CD4-positive, CD25-positive, alpha-beta regulatory T cell (primary cell): ENCODE data around the gene SLCO3A1. TPM values are rescaled to one million over a fixed set of nuclear protein-coding genes. Genes with fewer than 3 reads are reported as not detected.

Source experiments
- ATAC-seq, 2 donors: fragments of 150-1000 bp; cut with Tn5 transposase; one replicate each; pipeline ENCODE4 v1.10.0; 2021; ENCODE audit warnings: low read depth in 2 of 2, moderate number of reproducible peaks in 2 of 2, moderate library complexity in 1 of 2
- DNase-seq, 3 donors: peaks; one replicate each; pipeline versions ENCODE4 v3.0.0 to v3.0.0-alpha.2; 2012 to 2022; ENCODE audit warnings: mixed read lengths in 1 of 3
- H3K27ac ChIP-seq: one replicate; pipeline ENCODE4 v1.7.0; 2013; ENCODE audit warnings: mild to moderate bottlenecking, low read length; ENCODE audit not compliant: insufficient read depth, poor library complexity, severe bottlenecking
- H3K27me3 ChIP-seq: one replicate; pipeline ENCODE4 v1.7.0; 2013; ENCODE audit warnings: low read length; ENCODE audit not compliant: control insufficient read depth, insufficient read depth
- H3K36me3 ChIP-seq: one replicate; pipeline ENCODE4 v1.7.0; 2013; ENCODE audit warnings: mild to moderate bottlenecking, low read length, moderate library complexity; ENCODE audit not compliant: control insufficient read depth, insufficient read depth
- H3K4me1 ChIP-seq: 2 replicates; pipeline ENCODE4 v1.7.0; 2013; ENCODE audit warnings: mild to moderate bottlenecking, low read length; ENCODE audit not compliant: insufficient read depth, control insufficient read depth, poor library complexity, severe bottlenecking
- H3K4me3 ChIP-seq: one replicate; pipeline ENCODE4 v1.7.0; 2013; ENCODE audit warnings: low read depth, mild to moderate bottlenecking, low read length, moderate library complexity
- H3K9me3 ChIP-seq, 2 experiments: 1 replicate in 1 of 2; 2 replicates in 1 of 2; pipeline ENCODE4 v1.7.0; 2013; ENCODE audit warnings: low read length in 2 of 2, mild to moderate bottlenecking in 1 of 2, moderate library complexity in 1 of 2; ENCODE audit not compliant: control insufficient read depth in 2 of 2
- H3K27ac Mint-ChIP-seq, 3 donors: one replicate each; pipeline ENCODE4 v1.8.0; 2020 to 2022; ENCODE audit warnings: mild to moderate bottlenecking in 3 of 3, mixed read lengths in 3 of 3, moderate library complexity in 2 of 3
- H3K27me3 Mint-ChIP-seq: one replicate; pipeline ENCODE4 v1.8.0; 2022; ENCODE audit warnings: mild to moderate bottlenecking, mixed read lengths
- H3K36me3 Mint-ChIP-seq: one replicate; pipeline ENCODE4 v1.8.0; 2020; ENCODE audit warnings: mixed read lengths
- H3K4me1 Mint-ChIP-seq, 4 donors: one replicate each; pipeline ENCODE4 v1.8.0; 2020 to 2022; ENCODE audit warnings: mixed read lengths in 4 of 4, mild to moderate bottlenecking in 1 of 4
- H3K4me3 Mint-ChIP-seq, 4 donors: one replicate each; pipeline ENCODE4 v1.8.0; 2020 to 2022; ENCODE audit warnings: mild to moderate bottlenecking in 4 of 4, mixed read lengths in 4 of 4, moderate library complexity in 3 of 4
- H3K9me3 Mint-ChIP-seq, 7 donors: one replicate each; pipeline ENCODE4 v1.8.0; 2020 to 2022; ENCODE audit warnings: mixed read lengths in 7 of 7, mild to moderate bottlenecking in 3 of 7, moderate library complexity in 2 of 7
- polyA plus RNA-seq, 4 donors: library from polyadenylated mRNA; unstranded; fragments of 300-500 nt; fragmentation: Illumina TruSeq; gene quantifications; one replicate each; pipeline ENCODE4 v1.2.3, GENCODE V29; 2021
- total RNA-seq: library from RNA; stranded (reverse); gene quantifications from one replicate; pipeline ENCODE4 v1.2.3, GENCODE V29; 2022

The SLCO3A1 gene
- total and polyA plus RNA-seq, 5 donors from 2014 or later, result 20.1 to 63.7 (median 38.1) TPM

DNA sequence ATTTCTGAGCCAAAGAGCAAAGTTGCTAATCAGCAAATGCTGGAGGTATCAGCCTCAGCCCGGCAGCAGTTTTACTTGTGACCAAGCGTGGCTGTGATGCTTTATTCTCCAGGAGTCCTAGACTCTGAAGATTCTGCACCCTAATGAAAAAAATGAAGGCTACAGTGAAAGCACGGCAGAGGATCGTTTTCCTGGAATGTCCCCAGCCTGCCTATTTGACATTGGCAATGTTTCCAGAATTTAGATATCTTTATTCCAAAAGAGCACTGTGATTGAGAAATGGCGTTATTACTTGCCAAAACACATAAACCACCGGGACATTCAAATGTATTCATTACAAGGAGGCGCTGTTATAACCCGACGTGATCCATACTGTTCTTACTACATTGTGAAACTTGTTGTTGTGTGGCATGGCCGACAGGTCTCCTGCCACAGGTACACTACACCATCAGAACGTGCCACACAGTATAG lies 263.8 kb downstream of the SLCO3A1 start:
- Mint-ChIP-seq H3K9me3 (no peaks in the 10 kb centered on the region), H3K36me3 (peaks cover 54% of the 10 kb centered on the region), H3K27me3 (no peaks in the 10 kb centered on the region), H3K27ac (no peak overlapping the region), H3K4me3 (no peak overlapping the region), H3K4me1 (peaks cover 0 to 9% (median 4%) of the 10 kb centered on the region in 4 donors)
- no peak overlapping the region for H3K27ac ChIP-seq
- H3K27me3 ChIP-seq, result no peaks in the 10 kb centered on the region
- H3K4me3 ChIP-seq, result no peak overlapping the region
- H3K9me3 ChIP-seq, result no peaks in the 10 kb centered on the region
- peaks cover 35% of the 10 kb centered on the region for H3K36me3 ChIP-seq
- ATAC-seq (no peak), DNase-seq (no peak)
- no peaks in the 10 kb centered on the region for H3K4me1 ChIP-seq

DNA sequence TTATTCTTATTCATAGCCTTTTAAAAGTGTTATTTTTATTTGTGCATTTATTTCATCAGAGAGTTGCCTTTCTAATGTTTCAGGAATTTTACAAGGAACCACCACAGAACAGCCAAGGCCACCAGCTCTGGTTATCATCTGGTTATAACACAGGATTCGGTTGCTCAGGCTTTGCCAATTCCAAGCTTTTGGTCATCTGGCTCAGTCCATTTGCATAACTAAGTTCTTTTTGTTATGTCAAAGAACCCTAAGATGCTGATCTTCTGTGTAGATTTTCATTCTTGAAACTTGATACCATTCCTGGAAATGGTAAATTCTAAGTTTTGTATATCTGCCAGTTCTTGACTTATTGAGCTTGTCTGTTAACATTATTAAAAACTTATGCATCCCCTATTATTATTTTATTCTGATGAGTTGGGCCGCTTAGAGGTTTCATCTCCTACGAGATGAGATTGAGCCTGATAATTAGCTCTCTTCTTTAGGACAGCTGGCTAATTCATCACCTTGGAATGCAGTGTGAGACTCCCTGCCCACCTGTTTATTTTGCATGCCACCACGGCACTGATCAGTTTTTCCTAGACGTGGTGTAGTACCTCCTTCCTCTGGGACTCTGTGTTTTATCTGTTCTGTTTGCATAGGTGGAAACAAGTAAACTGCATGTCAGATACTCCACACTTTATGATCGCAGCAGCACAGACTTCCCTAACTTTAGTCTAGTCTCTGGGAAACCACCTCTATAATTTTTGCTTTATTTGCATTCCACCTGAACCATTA lies 264.8 kb downstream of the SLCO3A1 start:
- no peak overlapping the region for H3K4me3 Mint-ChIP-seq
- DNase-seq (no peak), ATAC-seq (no peak)
- H3K36me3 Mint-ChIP-seq, result peaks cover 55% of the 10 kb centered on the region
- peaks cover 31% of the 10 kb centered on the region for H3K36me3 ChIP-seq
- H3K9me3 ChIP-seq, result no peaks in the 10 kb centered on the region
- H3K27ac ChIP-seq, result no peak overlapping the region
- H3K9me3 Mint-ChIP-seq, result no peaks in the 10 kb centered on the region
- H3K27ac Mint-ChIP-seq, result no peak overlapping the region
- H3K27me3 Mint-ChIP-seq, result no peaks in the 10 kb centered on the region
- peaks cover 0 to 9% (median 4%) of the 10 kb centered on the region in 4 donors for H3K4me1 Mint-ChIP-seq
- no peaks in the 10 kb centered on the region for H3K27me3 ChIP-seq
- H3K4me3 ChIP-seq, result no peak overlapping the region
- no peaks in the 10 kb centered on the region for H3K4me1 ChIP-seq

DNA sequence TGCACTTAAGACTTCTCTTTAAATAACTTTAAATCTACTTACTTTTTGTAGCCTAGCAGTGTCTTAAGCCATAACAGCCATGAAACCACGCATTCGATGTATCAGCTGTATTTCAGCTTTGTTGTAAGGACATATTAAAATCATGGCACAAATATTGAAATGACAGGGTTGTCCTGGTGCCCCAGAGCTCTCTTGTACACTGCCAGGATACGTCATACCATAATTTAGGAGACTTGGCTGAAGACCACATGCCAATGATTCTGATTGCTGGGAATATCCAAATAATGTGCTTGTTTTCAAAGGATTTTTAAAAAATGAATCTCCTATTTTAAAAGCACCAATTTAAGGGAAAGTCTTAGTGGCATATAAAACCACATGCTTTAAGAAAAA lies 265.4 kb downstream of the SLCO3A1 start:
- no peaks in the 10 kb centered on the region for H3K27me3 ChIP-seq
- DNase-seq (no peak), ATAC-seq (no peak)
- Mint-ChIP-seq H3K9me3 (no peaks in the 10 kb centered on the region), H3K27ac (peak overlapping the region in 1 of 3 donors; percentile 15), H3K27me3 (no peaks in the 10 kb centered on the region), H3K4me1 (peaks cover 0 to 9% (median 4%) of the 10 kb centered on the region in 4 donors), H3K4me3 (no peak overlapping the region), H3K36me3 (peaks cover 58% of the 10 kb centered on the region)
- peaks cover 34% of the 10 kb centered on the region for H3K36me3 ChIP-seq
- no peaks in the 10 kb centered on the region for H3K9me3 ChIP-seq
- H3K4me3 ChIP-seq, result no peak overlapping the region
- no peak overlapping the region for H3K27ac ChIP-seq
- H3K4me1 ChIP-seq, result no peaks in the 10 kb centered on the region

DNA sequence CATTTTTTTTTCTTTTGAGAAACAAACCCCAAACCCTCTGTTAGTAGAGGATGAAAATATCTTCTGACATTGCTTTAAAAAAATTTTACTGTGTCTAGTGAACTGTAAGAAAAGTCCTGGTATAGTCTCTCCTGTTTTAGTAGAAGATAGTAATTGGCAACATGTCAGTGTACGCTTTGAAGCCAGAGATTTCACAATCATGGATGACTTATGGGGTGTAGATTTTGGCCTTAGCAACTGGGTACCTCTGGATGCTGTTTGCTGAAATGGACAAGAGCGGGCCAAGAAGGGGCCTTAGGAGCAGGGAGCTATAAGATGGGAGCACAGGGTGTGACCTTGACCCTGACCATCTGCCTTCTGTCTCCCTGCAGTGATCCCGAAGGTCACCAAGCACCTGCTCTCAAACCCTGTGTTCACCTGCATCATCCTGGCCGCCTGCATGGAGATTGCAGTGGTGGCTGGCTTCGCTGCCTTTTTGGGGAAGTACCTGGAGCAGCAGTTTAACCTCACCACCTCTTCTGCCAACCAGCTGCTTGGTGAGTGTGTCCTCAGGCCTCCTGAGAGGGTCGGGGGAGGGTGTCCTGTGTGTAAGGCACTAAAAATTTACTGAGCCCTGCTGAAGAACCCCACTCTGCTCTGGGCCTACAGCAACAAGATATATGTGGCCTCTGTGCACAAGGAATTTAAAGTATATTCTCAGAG lies 266.7 kb downstream of the SLCO3A1 start:
- Histone ChIP-seq H3K36me3 (peaks cover 41% of the 10 kb centered on the region), H3K4me1 (no peaks in the 10 kb centered on the region), H3K27ac (no peak overlapping the region), H3K9me3 (no peaks in the 10 kb centered on the region), H3K27me3 (no peaks in the 10 kb centered on the region), H3K4me3 (no peak overlapping the region)
- Mint-ChIP-seq H3K36me3 (peaks cover 62% of the 10 kb centered on the region), H3K27me3 (no peaks in the 10 kb centered on the region), H3K9me3 (no peaks in the 10 kb centered on the region), H3K27ac (no peak overlapping the region), H3K4me1 (peaks cover 0 to 9% (median 3%) of the 10 kb centered on the region in 4 donors), H3K4me3 (no peak overlapping the region)
- DNase-seq (no peak), ATAC-seq (no peak)

DNA sequence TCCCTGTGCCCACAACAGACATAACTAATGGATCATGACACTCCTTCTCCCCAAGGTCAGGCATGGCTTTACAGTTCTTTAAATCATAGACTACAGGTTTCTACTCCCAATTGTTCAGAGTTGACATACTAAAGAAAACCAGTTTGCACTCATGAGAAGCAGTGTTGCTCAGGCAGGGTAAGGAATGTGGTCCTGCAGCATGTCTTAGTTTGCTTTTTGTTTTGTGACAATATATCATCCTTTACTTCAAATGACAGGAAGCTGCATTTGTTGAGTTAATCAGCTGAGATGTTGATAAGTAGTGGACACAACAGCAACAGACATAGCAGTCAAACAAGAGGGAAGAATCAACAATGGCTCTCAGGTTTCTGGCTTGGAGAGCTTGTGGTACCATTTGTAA lies 267.5 kb downstream of the SLCO3A1 start:
- H3K36me3 Mint-ChIP-seq, result peaks cover 69% of the 10 kb centered on the region
- no peak for DNase-seq
- Histone ChIP-seq H3K4me3 (no peak overlapping the region), H3K27ac (no peak overlapping the region), H3K27me3 (no peaks in the 10 kb centered on the region), H3K9me3 (no peaks in the 10 kb centered on the region), H3K36me3 (peaks cover 46% of the 10 kb centered on the region), H3K4me1 (no peaks in the 10 kb centered on the region)
- no peak overlapping the region for H3K27ac Mint-ChIP-seq
- ATAC-seq, result no peak
- H3K4me3 Mint-ChIP-seq, result no peak overlapping the region
- H3K4me1 Mint-ChIP-seq, result peaks cover 0 to 9% (median 3%) of the 10 kb centered on the region in 4 donors
- H3K9me3 Mint-ChIP-seq, result no peaks in the 10 kb centered on the region
- H3K27me3 Mint-ChIP-seq, result no peaks in the 10 kb centered on the region

DNA sequence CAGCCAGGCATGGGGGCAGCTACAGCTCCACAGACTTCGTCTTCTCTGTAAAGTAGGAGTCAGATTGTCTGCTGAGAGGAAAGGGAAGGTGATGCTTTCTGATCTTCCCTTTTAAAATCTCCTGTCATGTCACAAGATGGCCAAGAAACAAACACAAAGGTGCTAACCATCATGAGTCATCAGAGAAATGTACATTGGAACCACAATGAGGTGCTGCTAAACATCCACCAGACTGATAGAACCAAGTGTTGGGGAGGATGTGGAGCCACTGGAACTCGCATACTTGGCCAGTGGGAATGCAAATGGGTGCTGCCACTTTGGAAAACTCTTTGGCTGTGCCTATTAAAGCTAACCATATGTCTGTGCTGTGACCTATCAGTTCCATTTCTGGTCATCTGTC lies 268.8 kb downstream of the SLCO3A1 start:
- Histone ChIP-seq H3K27me3 (no peaks in the 10 kb centered on the region), H3K4me3 (no peak overlapping the region), H3K27ac (no peak overlapping the region), H3K9me3 (no peaks in the 10 kb centered on the region), H3K4me1 (no peaks in the 10 kb centered on the region), H3K36me3 (peaks cover 57% of the 10 kb centered on the region)
- Mint-ChIP-seq H3K27ac (peak overlapping the region in 1 of 3 donors; percentile 57), H3K27me3 (no peaks in the 10 kb centered on the region), H3K36me3 (peaks cover 71% of the 10 kb centered on the region), H3K4me3 (no peak overlapping the region), H3K4me1 (peaks cover 0 to 9% (median 3%) of the 10 kb centered on the region in 4 donors), H3K9me3 (no peaks in the 10 kb centered on the region)
- no peak for DNase-seq
- no peak for ATAC-seq

DNA sequence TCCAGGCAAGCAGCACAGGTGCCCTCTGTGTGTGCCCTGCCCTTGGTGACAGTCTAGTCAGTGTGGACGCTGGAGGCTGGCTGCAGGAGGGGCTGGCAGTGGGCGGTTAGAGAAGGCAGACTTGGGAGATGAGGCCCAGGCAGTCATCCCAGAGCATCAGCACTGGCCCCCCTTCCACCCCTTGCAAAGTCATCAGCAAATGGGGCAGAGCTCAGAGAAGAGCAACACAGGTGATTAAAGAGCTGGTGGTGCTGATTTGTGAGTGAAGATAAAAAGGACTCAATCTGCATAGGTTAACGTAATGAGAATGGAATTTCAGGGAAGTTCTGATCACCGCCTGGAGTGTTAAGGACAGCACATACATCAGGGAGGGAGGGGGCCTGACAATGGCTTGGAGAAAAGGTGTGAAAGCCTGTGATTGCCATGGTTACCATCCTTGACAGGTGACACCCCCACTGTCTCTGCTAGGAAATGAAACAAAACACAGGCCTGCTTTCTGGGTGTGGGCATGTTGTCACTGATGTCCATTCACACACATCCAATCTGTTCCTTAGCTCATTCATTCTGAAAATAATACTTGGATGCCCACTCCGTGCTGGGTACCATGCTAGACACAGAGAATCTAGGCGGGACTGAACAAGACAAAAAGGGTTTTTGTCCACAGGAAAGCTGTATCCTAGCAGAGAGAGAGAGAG lies 270.6 kb downstream of the SLCO3A1 start:
- Mint-ChIP-seq H3K9me3 (no peaks in the 10 kb centered on the region), H3K27ac (no peak overlapping the region), H3K4me1 (peaks cover 0 to 9% (median 5%) of the 10 kb centered on the region in 4 donors), H3K27me3 (no peaks in the 10 kb centered on the region), H3K4me3 (no peak overlapping the region), H3K36me3 (peaks cover 81% of the 10 kb centered on the region)
- Histone ChIP-seq H3K36me3 (peaks cover 76% of the 10 kb centered on the region), H3K9me3 (no peaks in the 10 kb centered on the region), H3K4me1 (no peaks in the 10 kb centered on the region), H3K27me3 (no peaks in the 10 kb centered on the region), H3K4me3 (no peak overlapping the region), H3K27ac (no peak overlapping the region)
- DNase-seq, result no peak
- no peak for ATAC-seq
